SK-N-SH (cell line): ENCODE data around the gene PLD1. TPM values are rescaled to one million over a fixed set of nuclear protein-coding genes. Genes with fewer than 3 reads are reported as not detected.

Experiments
- CTCF ChIA-PET: fragments of 300-600, 350-600 bp; formaldehyde crosslinking; extraction: SDS; loops from one replicate; lab custom pipeline; 2021; lab: Yijun Ruan, JAX
- POLR2A ChIA-PET: fragments of 350-600 bp; sonication (Branson Sonifier 250); formaldehyde crosslinking; extraction: SDS; loops from one replicate; lab custom pipeline; 2020; ENCODE audit warnings: antibody characterized with exemption, inconsistent platforms; lab: Yijun Ruan, JAX
- DNase-seq: peaks from one replicate; pipeline ENCODE4 v3.0.0; 2012
- H2AFZ ChIP-seq: fragments of 200-600 bp; sonication (generic); 2 replicates; pipeline ENCODE4 v1.8.1; 2016; ENCODE audit warnings: antibody characterized with exemption, mild to moderate bottlenecking, low read depth
- H3F3A ChIP-seq: fragments of 200-600 bp; sonication (generic); replicated peaks from 2 replicates; pipeline ENCODE3; 2016; ENCODE audit warnings: antibody characterized with exemption, mild to moderate bottlenecking; ENCODE audit not compliant: insufficient read depth
- H3K27ac ChIP-seq, 2 experiments: fragments of 200-500 bp in 1 of 2; fragments of 200-600 bp in 1 of 2; sonication (Bioruptor generic) in 1 of 2; sonication (generic), shearing (Covaris generic) in 1 of 2; 2 replicates each; pipeline versions ENCODE4 v1.5.1 to v1.6.1; 2014 to 2016; ENCODE audit warnings: low read depth in 2 of 2, inconsistent platforms in 1 of 2, low read length in 1 of 2, mild to moderate bottlenecking in 1 of 2, mixed read lengths in 1 of 2
- H3K27me3 ChIP-seq: fragments of 200-600 bp; sonication (generic), shearing (Covaris generic); 2 replicates; pipeline ENCODE4 v1.6.1; 2016; ENCODE audit warnings: mixed run types; ENCODE audit not compliant: insufficient read depth
- H3K36me3 ChIP-seq, 2 experiments: fragments of 200-500 bp in 1 of 2; fragments of 200-600 bp in 1 of 2; sonication (Bioruptor generic) in 1 of 2; sonication (generic) in 1 of 2; replicated peaks in 1 of 2; 2 replicates each; pipeline versions ENCODE3 to v1.5.1; 2014 to 2016; ENCODE audit warnings: low read length in 1 of 2, mild to moderate bottlenecking in 1 of 2; ENCODE audit not compliant: insufficient read depth in 2 of 2, control insufficient read depth in 1 of 2
- H3K4me1 ChIP-seq, 2 experiments: fragments of 200-500 bp in 1 of 2; fragments of 200-600 bp in 1 of 2; sonication (Bioruptor generic) in 1 of 2; sonication (generic), shearing (Covaris generic) in 1 of 2; 2 replicates each; pipeline versions ENCODE4 v1.5.1 to v1.6.1; 2014 to 2016; ENCODE audit warnings: low read depth in 1 of 2, low read length in 1 of 2, mixed run types in 1 of 2; ENCODE audit not compliant: insufficient read depth in 2 of 2, control insufficient read depth in 1 of 2
- H3K4me2 ChIP-seq: fragments of 200-600 bp; sonication (generic), shearing (Covaris generic); 2 replicates; pipeline ENCODE4 v1.6.1; 2017; ENCODE audit warnings: mixed run types
- H3K4me3 ChIP-seq, 2 experiments: fragments of 200-500 bp in 1 of 2; fragments of 200-600 bp in 1 of 2; sonication (Bioruptor generic) in 1 of 2; sonication (generic), shearing (Covaris generic) in 1 of 2; 2 replicates each; pipeline versions ENCODE4 v1.5.1 to v1.8.1; 2014 to 2016; ENCODE audit warnings: low read depth in 2 of 2, inconsistent platforms in 1 of 2, low read length in 1 of 2, mild to moderate bottlenecking in 1 of 2, mixed read lengths in 1 of 2, moderate library complexity in 1 of 2
- H3K79me2 ChIP-seq: fragments of 200-600 bp; sonication (generic); 2 replicates; pipeline ENCODE4 v1.8.1; 2017; ENCODE audit warnings: mild to moderate bottlenecking; ENCODE audit not compliant: insufficient read depth
- H3K9ac ChIP-seq: fragments of 200-600 bp; sonication (generic); 2 replicates; pipeline ENCODE4 v1.6.1; 2017; ENCODE audit warnings: mixed run types
- H3K9me2 ChIP-seq: fragments of 200-600 bp; sonication (generic); 2 replicates; pipeline ENCODE4 v1.6.1; 2017; ENCODE audit warnings: mixed run types
- H3K9me3 ChIP-seq: fragments of 200-600 bp; sonication (generic); 2 replicates; pipeline ENCODE4 v1.6.1; 2017; ENCODE audit warnings: mixed run types, mild to moderate bottlenecking, moderate library complexity
- H4K20me1 ChIP-seq: fragments of 200-600 bp; sonication (generic); 2 replicates; pipeline ENCODE4 v1.6.1; 2017; ENCODE audit warnings: mild to moderate bottlenecking, mixed run types; ENCODE audit not compliant: insufficient read depth
- CHD2 ChIP-seq: fragments of 150-350 bp; IDR thresholded peaks from 2 replicates; pipeline ENCODE4 v1.6.1; 2018; ENCODE audit warnings: low read length; ENCODE audit not compliant: partially characterized antibody
- ELF1 ChIP-seq: IDR thresholded peaks from 2 replicates; pipeline ENCODE4 v1.4.0; 2012
- FOSL2 ChIP-seq: IDR thresholded peaks from 2 replicates; pipeline ENCODE4 v1.4.0; 2012; ENCODE audit warnings: low read depth, mild to moderate bottlenecking, moderate library complexity, borderline replicate concordance
- FOXJ3 ChIP-seq: sonication (generic); formaldehyde crosslinking; IDR thresholded peaks from 2 replicates; pipeline ENCODE4 v1.5.1; 2020; ENCODE audit warnings: mild to moderate bottlenecking, missing genetic modification reagents
- FOXM1 ChIP-seq: IDR thresholded peaks from 2 replicates; pipeline ENCODE4 v1.4.0; 2012; ENCODE audit warnings: low read depth, mild to moderate bottlenecking
- GABPA ChIP-seq: IDR thresholded peaks from 2 replicates; pipeline ENCODE4 v1.4.0; 2012; ENCODE audit warnings: low read depth, mild to moderate bottlenecking
- GATA2 ChIP-seq: sonication (generic); formaldehyde crosslinking; IDR thresholded peaks from 2 replicates; pipeline ENCODE4 v1.5.0; 2020; ENCODE audit warnings: mild to moderate bottlenecking, missing genetic modification reagents
- JUND ChIP-seq: IDR thresholded peaks from 2 replicates; pipeline ENCODE4 v1.4.0; 2012
- MEF2A ChIP-seq: IDR thresholded peaks from 2 replicates; pipeline ENCODE4 v1.4.0; 2012; ENCODE audit warnings: low read depth, borderline replicate concordance
- NRF1 ChIP-seq: IDR thresholded peaks from 2 replicates; pipeline ENCODE4 v1.6.1; 2012; ENCODE audit warnings: low read depth, mild to moderate bottlenecking, low read length
- POLR2AphosphoS5 ChIP-seq: IDR thresholded peaks from 2 replicates; pipeline ENCODE4 v1.6.1; 2012; ENCODE audit warnings: low read depth, low read length
- RCOR1 ChIP-seq: fragments of 150-350 bp; IDR thresholded peaks from 2 replicates; pipeline ENCODE4 v1.6.1; 2017; ENCODE audit warnings: antibody characterized with exemption, low read length
- RFX5 ChIP-seq: IDR thresholded peaks from 2 replicates; pipeline ENCODE4 v1.6.1; 2012; ENCODE audit warnings: mild to moderate bottlenecking, improper control_type of control experiment, low read length
- TAF1 ChIP-seq: IDR thresholded peaks from 2 replicates; pipeline ENCODE4 v1.6.1; 2012; ENCODE audit warnings: low read depth, mild to moderate bottlenecking, low read length, moderate library complexity, borderline replicate concordance
- TCF12 ChIP-seq: IDR thresholded peaks from 2 replicates; pipeline ENCODE4 v1.4.0; 2012
- TEAD4 ChIP-seq: IDR thresholded peaks from 2 replicates; pipeline ENCODE4 v1.4.0; 2012; ENCODE audit warnings: mild to moderate bottlenecking, borderline replicate concordance; ENCODE audit not compliant: insufficient read depth
- YY1 ChIP-seq: IDR thresholded peaks from 2 replicates; pipeline ENCODE4 v1.4.0; 2012; ENCODE audit warnings: low read depth, mild to moderate bottlenecking
- WGBS: methylation state at CpG from one replicate; pipeline ENCODE4 v1.1.6; 2017; ENCODE audit warnings: low lambda C conversion rate; 5-methylcytosine and 5-hydroxymethylcytosine counted together
- polyA plus RNA-seq, 3 experiments: library from polyadenylated mRNA; depleted of rRNA; stranded (reverse); fragments of >200 nt; gene quantifications; 2 replicates each; pipeline ENCODE4 v1.2.3, GENCODE V29; 2012
- TF ChIP-seq, protein P1 (sequence below): IDR thresholded peaks from 2 replicates; pipeline ENCODE4 v1.6.1; 2012; ENCODE audit warnings: mild to moderate bottlenecking, low read depth, low read length, moderate library complexity
- TF ChIP-seq, protein P2 (sequence below): fragments of 200-600 bp; sonication (generic); IDR thresholded peaks from 2 replicates; pipeline ENCODE4 v1.6.1; 2017; ENCODE audit warnings: antibody characterized with exemption, mild to moderate bottlenecking, moderate library complexity
- TF ChIP-seq, protein P3 (sequence below): IDR thresholded peaks from 2 replicates; pipeline ENCODE4 v1.4.0; 2012; ENCODE audit warnings: low read depth
- TF ChIP-seq, protein P4 (sequence below): IDR thresholded peaks from 2 replicates; pipeline ENCODE4; 2012

The PLD1 gene
- polyA plus RNA-seq, 1 of the 3 experiments (the other 2 are of a cell fraction), result 6.2 TPM

DNA sequence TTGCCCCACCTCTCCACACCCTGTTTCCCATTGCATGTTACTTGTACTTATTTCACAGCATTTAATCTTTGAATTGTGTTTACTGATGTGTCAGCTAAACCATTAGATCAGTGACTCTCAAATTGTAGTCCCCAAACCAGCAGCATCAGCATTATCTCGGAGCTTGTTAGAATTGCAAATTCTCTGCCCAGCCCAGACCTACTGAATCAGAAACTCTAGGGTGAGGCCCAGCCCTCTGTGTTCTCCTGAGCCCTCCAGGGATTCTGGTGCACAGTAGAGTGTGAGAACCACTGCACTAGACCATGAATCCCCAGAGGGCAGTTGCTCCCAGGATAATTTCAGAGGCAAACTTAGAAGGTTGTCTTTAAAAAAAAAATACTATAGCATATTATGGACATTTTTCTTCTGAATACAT lies 13.0 kb downstream of the PLD1 start (continued):
- TF ChIP-seq, protein P1, sequence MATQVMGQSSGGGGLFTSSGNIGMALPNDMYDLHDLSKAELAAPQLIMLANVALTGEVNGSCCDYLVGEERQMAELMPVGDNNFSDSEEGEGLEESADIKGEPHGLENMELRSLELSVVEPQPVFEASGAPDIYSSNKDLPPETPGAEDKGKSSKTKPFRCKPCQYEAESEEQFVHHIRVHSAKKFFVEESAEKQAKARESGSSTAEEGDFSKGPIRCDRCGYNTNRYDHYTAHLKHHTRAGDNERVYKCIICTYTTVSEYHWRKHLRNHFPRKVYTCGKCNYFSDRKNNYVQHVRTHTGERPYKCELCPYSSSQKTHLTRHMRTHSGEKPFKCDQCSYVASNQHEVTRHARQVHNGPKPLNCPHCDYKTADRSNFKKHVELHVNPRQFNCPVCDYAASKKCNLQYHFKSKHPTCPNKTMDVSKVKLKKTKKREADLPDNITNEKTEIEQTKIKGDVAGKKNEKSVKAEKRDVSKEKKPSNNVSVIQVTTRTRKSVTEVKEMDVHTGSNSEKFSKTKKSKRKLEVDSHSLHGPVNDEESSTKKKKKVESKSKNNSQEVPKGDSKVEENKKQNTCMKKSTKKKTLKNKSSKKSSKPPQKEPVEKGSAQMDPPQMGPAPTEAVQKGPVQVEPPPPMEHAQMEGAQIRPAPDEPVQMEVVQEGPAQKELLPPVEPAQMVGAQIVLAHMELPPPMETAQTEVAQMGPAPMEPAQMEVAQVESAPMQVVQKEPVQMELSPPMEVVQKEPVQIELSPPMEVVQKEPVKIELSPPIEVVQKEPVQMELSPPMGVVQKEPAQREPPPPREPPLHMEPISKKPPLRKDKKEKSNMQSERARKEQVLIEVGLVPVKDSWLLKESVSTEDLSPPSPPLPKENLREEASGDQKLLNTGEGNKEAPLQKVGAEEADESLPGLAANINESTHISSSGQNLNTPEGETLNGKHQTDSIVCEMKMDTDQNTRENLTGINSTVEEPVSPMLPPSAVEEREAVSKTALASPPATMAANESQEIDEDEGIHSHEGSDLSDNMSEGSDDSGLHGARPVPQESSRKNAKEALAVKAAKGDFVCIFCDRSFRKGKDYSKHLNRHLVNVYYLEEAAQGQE, result no peak
- TF ChIP-seq CHD2, result no peak
- TF ChIP-seq ELF1, result no peak
- TF ChIP-seq YY1, result no peak
- TF ChIP-seq NRF1, result no peak
- TF ChIP-seq TAF1, result no peak
- TF ChIP-seq, protein P2, sequence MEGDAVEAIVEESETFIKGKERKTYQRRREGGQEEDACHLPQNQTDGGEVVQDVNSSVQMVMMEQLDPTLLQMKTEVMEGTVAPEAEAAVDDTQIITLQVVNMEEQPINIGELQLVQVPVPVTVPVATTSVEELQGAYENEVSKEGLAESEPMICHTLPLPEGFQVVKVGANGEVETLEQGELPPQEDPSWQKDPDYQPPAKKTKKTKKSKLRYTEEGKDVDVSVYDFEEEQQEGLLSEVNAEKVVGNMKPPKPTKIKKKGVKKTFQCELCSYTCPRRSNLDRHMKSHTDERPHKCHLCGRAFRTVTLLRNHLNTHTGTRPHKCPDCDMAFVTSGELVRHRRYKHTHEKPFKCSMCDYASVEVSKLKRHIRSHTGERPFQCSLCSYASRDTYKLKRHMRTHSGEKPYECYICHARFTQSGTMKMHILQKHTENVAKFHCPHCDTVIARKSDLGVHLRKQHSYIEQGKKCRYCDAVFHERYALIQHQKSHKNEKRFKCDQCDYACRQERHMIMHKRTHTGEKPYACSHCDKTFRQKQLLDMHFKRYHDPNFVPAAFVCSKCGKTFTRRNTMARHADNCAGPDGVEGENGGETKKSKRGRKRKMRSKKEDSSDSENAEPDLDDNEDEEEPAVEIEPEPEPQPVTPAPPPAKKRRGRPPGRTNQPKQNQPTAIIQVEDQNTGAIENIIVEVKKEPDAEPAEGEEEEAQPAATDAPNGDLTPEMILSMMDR, result no peak
- TF ChIP-seq RCOR1, result no peak

DNA sequence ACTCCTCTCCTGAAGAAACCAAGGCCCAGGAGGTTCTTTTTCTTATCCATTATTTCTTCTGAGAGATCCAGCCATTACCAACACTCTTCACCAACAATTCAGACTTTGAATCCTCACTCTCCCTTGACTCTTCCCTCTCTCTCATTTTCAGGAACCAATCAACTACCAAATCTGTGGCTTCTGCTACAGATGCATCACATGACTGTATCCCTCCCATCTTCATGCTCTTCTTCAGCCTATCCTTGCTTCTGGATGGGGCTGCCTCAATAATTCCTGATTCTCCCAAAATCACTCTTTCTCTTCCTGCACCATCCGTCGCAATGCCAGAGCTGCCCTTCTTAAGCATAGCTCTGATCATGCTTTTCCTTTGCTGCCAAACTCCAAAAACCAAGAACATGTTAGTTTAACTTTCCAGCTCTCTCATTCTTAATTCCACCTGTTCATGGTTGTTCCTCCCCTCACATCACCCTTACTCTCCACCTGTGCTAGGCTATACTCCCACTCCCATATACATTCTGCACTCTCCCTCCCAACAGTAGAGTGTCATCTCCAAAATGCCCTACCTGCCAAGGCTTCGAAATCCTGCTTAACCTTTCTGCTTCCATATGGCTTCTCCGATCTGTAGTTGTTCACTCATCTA lies 13.5 kb downstream of the PLD1 start:
- H3K79me2 ChIP-seq, result no peaks in the 10 kb centered on the region
- POLR2A ChIA-PET, result no interaction called here
- CTCF ChIA-PET, result interaction anchor here (0.8 kb wide), 1 partner anchor 835 kb away, joined by 3 read pairs; no protein-coding TSS in a partner anchor
- TF ChIP-seq FOXJ3, result no peak
- TF ChIP-seq, protein P3, sequence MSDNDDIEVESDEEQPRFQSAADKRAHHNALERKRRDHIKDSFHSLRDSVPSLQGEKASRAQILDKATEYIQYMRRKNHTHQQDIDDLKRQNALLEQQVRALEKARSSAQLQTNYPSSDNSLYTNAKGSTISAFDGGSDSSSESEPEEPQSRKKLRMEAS, result no peak
- TF ChIP-seq CHD2, result no peak
- TF ChIP-seq TAF1, result no peak
- TF ChIP-seq, protein P4, sequence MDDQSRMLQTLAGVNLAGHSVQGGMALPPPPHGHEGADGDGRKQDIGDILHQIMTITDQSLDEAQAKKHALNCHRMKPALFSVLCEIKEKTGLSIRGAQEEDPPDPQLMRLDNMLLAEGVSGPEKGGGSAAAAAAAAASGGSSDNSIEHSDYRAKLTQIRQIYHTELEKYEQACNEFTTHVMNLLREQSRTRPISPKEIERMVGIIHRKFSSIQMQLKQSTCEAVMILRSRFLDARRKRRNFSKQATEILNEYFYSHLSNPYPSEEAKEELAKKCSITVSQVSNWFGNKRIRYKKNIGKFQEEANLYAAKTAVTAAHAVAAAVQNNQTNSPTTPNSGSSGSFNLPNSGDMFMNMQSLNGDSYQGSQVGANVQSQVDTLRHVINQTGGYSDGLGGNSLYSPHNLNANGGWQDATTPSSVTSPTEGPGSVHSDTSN, result no peak
- TF ChIP-seq, protein P1, result no peak
- no peak for TF ChIP-seq RFX5
- TF ChIP-seq GABPA, result no peak
- TF ChIP-seq FOSL2, result no peak
- TF ChIP-seq TEAD4, result no peak
- no peak for TF ChIP-seq FOXM1
- TF ChIP-seq POLR2AphosphoS5, result no peak
- TF ChIP-seq TCF12, result no peak
- TF ChIP-seq GATA2 (CRISPR knock-in tag), result no peak
- no peak for TF ChIP-seq JUND
- TF ChIP-seq MEF2A, result no peak

More for the DNA sequence above, 13.5 kb downstream of the PLD1 start:
- Histone ChIP-seq H3K27ac (no peak overlapping the region), H3K4me1 (peaks cover 0 to 15% of the 10 kb centered on the region in 2 experiments; a peak in 1 of 4 replicates), H3K9me2 (no peaks in the 10 kb centered on the region), H3K27me3 (no peaks in the 10 kb centered on the region), H3K9ac (no peak overlapping the region), H4K20me1 (no peaks in the 10 kb centered on the region), H3K4me3 (no peak overlapping the region), H3K4me2 (no peak overlapping the region), H3K36me3 (no peaks in the 10 kb centered on the region), H3F3A (no peaks in the 10 kb centered on the region), H3K9me3 (no peaks in the 10 kb centered on the region), H2AFZ (no peak overlapping the region)
- WGBS, result 95% methylated on average over 4 of the region's 4 CpGs
- no peak for DNase-seq
